ENCODE measurements around the gene ALK. TPM values are rescaled to one million over a fixed set of nuclear protein-coding genes. Genes with fewer than 3 reads are reported as not detected.

ALK gene
- total and polyA plus RNA-seq, 10 of the 15 experiments (the other 5 are each of a cell fraction or from before 2014, with no cell fraction given) = 0.11 TPM; not detected in 9

GRCh38 chr2:29663268-29663667 is 258.1 kb downstream of the ALK start:
- ChIA-PET POLR2A (no interaction called here), RAD21 (ENCODE audit: unreplicated experiment) (no interaction called here), CTCF (no interaction called here), SMC1A (ENCODE audit: uncharacterized antibody, unreplicated experiment) (no interaction called here)
- H3K4me2 ChIP-seq (ENCODE audit: control insufficient read depth, insufficient read depth) = no peak overlapping the region
- no peaks in the 10 kb centered on the region for H3K9me3 ChIP-seq (replicated peaks; ENCODE audit: control insufficient read depth, insufficient read depth, low read length)
- DNase-seq (ENCODE audit: low read depth, low spot score) (no peak), ATAC-seq (no peak), FAIRE-seq (no peak)
- no peak overlapping the region for H3K9ac ChIP-seq (ENCODE audit: control insufficient read depth, insufficient read depth, low read length)
- no peak for TF ChIP-seq FOXM1 (IDR thresholded peaks at IDR 0.05; ENCODE audit: low read depth, low read length)
- no peak for TF ChIP-seq HSF1 (IDR thresholded peaks at IDR 0.05; ENCODE audit: low read depth, low read length)
- no peak for TF ChIP-seq PKNOX1 (IDR thresholded peaks at IDR 0.05)
- intact Hi-C loops (cut with micrococcal nuclease; ENCODE audit: unreplicated experiment) (no loop called here), in situ Hi-C loops (cut with MboI) (no loop called here)
- no peak overlapping the region for H2AFZ ChIP-seq (ENCODE audit: control insufficient read depth, low read depth, low read length)
- H3K27ac ChIP-seq (ENCODE audit: control insufficient read depth, insufficient read depth) = no peak overlapping the region
- no peaks in the 10 kb centered on the region; a peak in 1 of 4 replicates for H3K27me3 ChIP-seq (replicated peaks in 1 of 2; ENCODE audit: control insufficient read depth in 2 of 2, insufficient read depth in 2 of 2, low read length in 1 of 2)
- no peaks in the 10 kb centered on the region for H3K36me3 ChIP-seq (ENCODE audit: control insufficient read depth in 2 of 2, insufficient read depth in 2 of 2, low read length in 1 of 2)
- BruUV-seq (replicated peaks) = no TSS peak
- WGBS (ENCODE audit: insufficient coverage, insufficient replicate concordance, low lambda C conversion rate, missing lambda C conversion rate) = 4% methylated on average over 3 of the region's 3 CpGs
- H3K79me2 ChIP-seq (ENCODE audit: control insufficient read depth, insufficient read depth, low read length) = no peaks in the 10 kb centered on the region
- no peaks in the 10 kb centered on the region for H4K20me1 ChIP-seq (ENCODE audit: control insufficient read depth, insufficient read depth)
- H3K4me3 ChIP-seq = no peak overlapping the region
- H3K4me1 ChIP-seq (ENCODE audit: control insufficient read depth, insufficient read depth, low read length) = no peaks in the 10 kb centered on the region

GRCh38 chr2:29662861-29663260 is 258.5 kb downstream of the ALK start:
- ChIA-PET CTCF (no interaction called here), SMC1A (ENCODE audit: uncharacterized antibody, unreplicated experiment) (no interaction called here), RAD21 (ENCODE audit: unreplicated experiment) (no interaction called here), POLR2A (no interaction called here)
- Histone ChIP-seq H3K4me1 (ENCODE audit: control insufficient read depth, insufficient read depth, low read length) (no peaks in the 10 kb centered on the region), H3K79me2 (ENCODE audit: control insufficient read depth, insufficient read depth, low read length) (no peaks in the 10 kb centered on the region), H4K20me1 (ENCODE audit: control insufficient read depth, insufficient read depth) (no peaks in the 10 kb centered on the region), H3K9ac (ENCODE audit: control insufficient read depth, insufficient read depth, low read length) (no peak overlapping the region), H3K4me2 (ENCODE audit: control insufficient read depth, insufficient read depth) (no peak overlapping the region), H3K4me3 (no peak overlapping the region), H3K9me3 (replicated peaks; ENCODE audit: control insufficient read depth, insufficient read depth, low read length) (no peaks in the 10 kb centered on the region), H3K27ac (ENCODE audit: control insufficient read depth, insufficient read depth) (no peak overlapping the region), H3K36me3 (ENCODE audit: control insufficient read depth in 2 of 2, insufficient read depth in 2 of 2, low read length in 1 of 2) (no peaks in the 10 kb centered on the region), H3K27me3 (replicated peaks in 1 of 2; ENCODE audit: control insufficient read depth in 2 of 2, insufficient read depth in 2 of 2, low read length in 1 of 2) (no peaks in the 10 kb centered on the region; a peak in 1 of 4 replicates), H2AFZ (ENCODE audit: control insufficient read depth, low read depth, low read length) (no peak overlapping the region)
- no peak for DNase-seq (ENCODE audit: low read depth, low spot score)
- ATAC-seq = no peak
- in situ Hi-C loops (cut with MboI) (no loop called here), intact Hi-C loops (cut with micrococcal nuclease; ENCODE audit: unreplicated experiment) (no loop called here)
- FAIRE-seq = no peak
- no TSS peak for BruUV-seq (replicated peaks)
- WGBS (ENCODE audit: insufficient coverage, insufficient replicate concordance, low lambda C conversion rate, missing lambda C conversion rate) = 0% methylated on average over 2 of the region's 2 CpGs
- TF ChIP-seq MEF2A (IDR thresholded peaks at IDR 0.05; ENCODE audit: insufficient read depth, low read depth, low read length) (no peak), SREBF1 (IDR thresholded peaks at IDR 0.05; ENCODE audit: low read length) (no peak), FOXK2 (IDR thresholded peaks at IDR 0.05) (no peak), KLF5 (IDR thresholded peaks at IDR 0.05; ENCODE audit: partially characterized antibody) (no peak), IKZF1 (conservative IDR thresholded peaks at IDR 0.05) (no peak), POU2F2 (IDR thresholded peaks at IDR 0.05; ENCODE audit: borderline replicate concordance, low read depth, low read length) (no peak), E4F1 (IDR thresholded peaks at IDR 0.05; ENCODE audit: borderline replicate concordance, partially characterized antibody) (no peak), IRF5 (IDR thresholded peaks at IDR 0.05; ENCODE audit: borderline replicate concordance) (no peak), RFX5 (IDR thresholded peaks at IDR 0.05; ENCODE audit: low read depth, low read length) (no peak), SPI1 (IDR thresholded peaks at IDR 0.05; ENCODE audit: borderline replicate concordance, insufficient read depth, low read depth, low read length) (no peak)

Measured in GM12878 (cell line).